GM19025 (cell line): ENCODE measurements around the gene PI4KB.

Experiments
- ATAC-seq: cut with Tn5 transposase; IDR thresholded peaks from one replicate; pipeline ENCODE4 v1.9.1; 2021; ENCODE audit warnings: mild to moderate bottlenecking, low read depth, moderate library complexity; ENCODE audit not compliant: unreplicated experiment

PI4KB gene

DNA sequence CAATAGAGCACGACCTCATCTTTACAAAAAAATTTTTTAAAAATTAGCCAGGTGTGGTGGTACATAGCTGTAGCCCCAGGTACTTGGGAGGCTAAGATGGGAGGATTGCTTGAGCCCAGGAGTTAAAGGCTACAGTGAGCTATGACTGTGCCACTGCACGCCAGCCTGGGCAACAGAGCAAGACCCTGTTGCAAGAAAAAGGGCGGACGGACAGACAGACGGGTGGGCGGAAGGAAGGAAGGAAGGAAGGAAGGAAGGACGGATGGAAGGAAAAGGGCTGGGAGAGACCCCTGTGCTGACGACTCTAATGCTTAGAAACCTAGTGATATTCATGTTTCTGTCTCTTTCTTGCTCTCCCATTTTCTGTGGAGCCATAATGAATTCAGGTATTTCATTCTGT is 14.4 kb downstream of the PI4KB start:
- no peak for ATAC-seq

DNA sequence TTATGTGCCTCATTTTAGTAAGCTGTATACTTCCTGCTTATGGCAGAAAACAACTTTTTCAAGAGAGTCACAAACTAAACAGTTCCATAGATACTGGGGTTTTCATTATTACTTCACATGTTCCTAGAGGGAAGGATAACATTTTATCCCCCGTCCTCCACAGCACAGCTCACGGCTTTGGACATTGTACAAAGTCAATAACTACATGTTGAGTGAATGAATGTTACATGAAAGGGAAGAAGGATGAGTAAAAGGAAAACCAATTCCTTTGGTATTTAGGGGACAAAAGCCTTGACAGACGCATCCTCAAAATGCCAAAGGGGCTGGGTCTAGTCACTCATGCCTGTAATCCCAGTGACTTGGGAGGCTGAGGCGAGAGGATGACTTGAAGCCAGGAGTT is 14.8 kb downstream of the PI4KB start:
- no peak for ATAC-seq

DNA sequence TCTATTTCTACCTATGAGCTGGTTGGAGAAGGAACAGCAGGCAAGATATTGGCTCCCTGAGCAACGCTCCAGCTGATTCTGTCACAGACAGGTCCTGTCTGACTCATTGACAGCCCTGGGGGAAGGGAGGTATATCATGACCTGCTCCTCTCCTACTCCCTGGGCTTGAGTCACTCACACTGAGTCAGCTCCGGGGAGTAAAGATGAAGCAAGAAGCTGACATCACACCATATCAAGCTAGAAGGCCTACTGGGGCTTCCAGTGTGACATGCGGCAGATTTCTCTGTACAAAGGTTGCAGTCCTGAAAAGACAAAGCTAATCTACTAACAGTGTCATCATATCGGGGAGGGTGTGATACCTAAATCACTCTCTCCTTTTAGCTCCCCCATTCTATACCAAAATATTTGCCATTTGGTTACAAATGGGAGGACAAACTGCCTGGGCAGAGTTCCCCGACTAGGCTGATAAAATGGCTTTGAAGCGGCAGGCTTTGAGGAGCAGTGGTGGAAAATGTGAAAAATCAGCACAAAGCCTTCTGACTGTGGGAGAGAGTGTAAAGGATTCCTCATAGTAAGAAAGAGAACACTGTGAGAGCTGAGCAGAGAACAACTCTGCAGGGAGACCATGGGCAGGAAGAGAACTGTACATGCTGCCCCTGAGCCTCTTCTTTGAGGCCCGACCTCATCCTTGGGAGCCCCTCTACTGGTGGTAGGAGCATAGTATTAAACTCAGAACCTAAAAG is 15.5 kb downstream of the PI4KB start:
- no peak for ATAC-seq

DNA sequence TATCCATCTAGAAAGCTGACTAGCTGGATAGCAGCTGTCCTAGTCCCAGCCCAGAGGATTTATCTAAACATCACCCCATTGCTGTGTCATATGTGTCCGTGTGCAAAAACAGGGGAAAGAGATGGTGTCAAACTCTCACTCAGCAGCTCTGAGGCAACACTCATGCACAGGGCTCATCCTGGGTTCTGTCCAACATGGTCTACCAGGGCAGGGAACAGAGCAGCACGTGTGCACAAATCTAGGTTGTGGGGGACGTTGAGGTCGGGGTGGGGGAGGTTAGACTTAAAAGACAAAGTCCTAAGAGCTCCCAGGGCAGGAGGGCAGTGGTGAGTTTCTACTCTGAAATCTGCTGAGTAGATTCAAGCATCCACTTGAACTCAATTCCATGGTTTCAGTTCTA is 16.2 kb downstream of the PI4KB start:
- no peak for ATAC-seq

DNA sequence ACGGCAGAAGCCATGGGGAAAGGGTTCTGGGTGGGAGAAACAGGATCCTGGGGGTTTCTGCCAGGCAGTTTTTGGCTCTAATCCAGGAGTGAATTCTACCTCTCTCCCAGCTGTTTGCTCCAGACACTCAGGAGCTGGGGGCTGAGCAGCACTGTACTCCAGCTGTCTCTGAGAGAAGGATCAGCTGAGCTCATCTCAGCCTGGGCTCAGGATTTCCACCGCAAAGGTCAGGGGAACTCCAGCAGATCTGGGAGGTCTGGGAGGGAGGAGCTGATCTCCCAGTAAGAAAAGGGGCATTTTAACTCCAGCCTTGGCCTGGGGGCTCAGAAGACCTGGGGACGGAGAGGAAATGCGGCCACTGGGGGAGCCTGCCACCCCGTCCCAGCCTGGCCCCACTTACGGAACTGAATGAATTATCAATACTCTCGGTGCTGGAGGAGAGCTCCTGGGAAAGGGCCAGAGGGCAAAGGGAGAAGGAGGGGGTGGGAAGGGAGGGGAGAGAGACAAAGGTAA is 17.3 kb downstream of the PI4KB start:
- ATAC-seq, result no peak

DNA sequence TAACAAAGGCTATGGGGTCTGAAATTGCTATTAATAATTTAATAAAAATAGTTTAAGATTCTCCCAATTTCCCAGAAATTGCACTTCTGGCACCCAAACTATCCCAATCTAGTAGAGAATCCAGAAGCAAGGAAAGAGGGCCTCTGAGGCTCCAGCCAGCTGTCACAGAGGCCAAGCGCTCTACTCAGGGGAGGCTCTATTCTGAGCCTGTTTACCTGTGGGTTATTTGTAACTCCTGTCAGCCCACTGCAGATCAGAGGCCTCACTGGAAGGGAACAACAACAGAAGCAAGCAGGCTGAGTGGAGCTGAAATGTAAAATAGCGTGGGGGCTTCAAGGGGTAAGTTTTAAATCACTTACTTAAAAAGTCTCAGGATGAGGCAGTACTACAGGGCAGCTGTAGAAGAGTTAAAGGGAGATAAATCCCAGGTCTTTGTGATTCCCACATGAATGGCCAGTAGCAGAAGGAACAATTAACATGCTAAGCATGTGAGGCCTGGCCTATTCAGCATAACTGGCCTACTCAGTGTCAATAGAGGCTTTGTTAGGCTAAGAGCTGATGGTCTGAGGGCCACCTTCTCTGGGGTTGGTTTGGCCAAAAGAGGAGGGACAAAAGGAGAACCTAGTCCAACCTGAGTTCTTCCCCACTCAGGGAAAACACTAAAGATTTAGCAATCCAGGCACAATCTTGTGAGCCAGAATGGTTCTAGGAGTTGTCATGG is 32.3 kb downstream of the PI4KB start:
- ATAC-seq, result no peak

DNA sequence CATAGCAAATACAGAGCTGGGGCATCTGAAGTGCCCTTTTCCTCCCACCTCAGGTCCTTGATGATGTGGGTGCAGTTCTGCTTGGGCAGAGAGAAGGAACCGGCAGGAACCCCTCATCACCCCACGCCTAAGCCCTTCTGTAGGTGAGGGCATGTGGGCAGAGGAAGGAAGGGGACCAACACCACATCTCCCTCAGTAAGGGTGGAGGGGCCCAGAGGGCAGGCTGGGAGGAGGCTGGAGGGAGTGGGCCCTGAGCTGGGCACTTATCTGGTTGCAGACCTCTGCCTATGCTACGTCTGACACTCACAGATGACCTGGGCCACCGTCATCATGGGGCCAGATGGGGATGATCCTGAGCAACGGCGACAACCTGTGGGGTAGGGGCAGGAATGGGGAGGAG is 34.1 kb downstream of the PI4KB start:
- no peak for ATAC-seq

DNA sequence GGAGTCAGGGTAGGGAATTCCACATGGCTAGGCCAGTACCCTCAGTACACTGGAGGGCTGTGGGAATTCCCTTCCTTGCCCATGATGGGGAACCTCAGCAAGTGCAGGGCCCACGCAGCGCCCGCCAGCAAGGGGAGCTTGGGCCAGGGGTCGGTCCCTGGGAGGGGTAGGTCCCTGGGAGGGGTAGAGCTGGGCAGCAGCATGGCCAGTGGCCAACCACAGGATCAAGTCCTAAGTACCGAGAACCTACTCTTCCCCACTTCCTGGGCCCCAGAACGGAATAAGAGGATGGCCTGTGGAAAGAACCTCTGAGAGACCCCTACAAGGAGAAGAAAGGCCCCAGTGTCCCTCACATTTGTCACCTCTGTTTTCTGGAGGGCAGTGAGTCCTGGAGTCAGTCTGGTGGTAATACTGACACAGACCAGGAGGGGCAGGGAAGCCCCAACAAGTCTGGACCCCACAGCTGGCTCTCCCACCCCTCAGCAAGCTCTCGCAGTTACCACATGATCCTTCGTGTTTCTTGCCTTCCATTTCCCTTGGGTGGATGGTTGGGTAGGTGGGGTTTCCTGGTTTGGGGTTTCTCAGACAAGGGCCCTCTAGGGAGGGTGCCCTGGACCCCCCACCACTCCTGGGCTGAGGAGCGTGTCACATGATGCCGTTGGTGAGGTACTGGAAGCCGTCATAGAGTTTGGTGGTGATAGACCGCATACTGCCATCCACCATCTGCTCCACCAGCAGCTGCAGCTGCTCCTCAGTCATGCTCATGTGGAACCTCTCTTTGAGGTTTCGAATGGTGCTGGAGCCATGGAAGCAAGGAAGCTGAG is 34.8 kb downstream of the PI4KB start:
- no peak for ATAC-seq

DNA sequence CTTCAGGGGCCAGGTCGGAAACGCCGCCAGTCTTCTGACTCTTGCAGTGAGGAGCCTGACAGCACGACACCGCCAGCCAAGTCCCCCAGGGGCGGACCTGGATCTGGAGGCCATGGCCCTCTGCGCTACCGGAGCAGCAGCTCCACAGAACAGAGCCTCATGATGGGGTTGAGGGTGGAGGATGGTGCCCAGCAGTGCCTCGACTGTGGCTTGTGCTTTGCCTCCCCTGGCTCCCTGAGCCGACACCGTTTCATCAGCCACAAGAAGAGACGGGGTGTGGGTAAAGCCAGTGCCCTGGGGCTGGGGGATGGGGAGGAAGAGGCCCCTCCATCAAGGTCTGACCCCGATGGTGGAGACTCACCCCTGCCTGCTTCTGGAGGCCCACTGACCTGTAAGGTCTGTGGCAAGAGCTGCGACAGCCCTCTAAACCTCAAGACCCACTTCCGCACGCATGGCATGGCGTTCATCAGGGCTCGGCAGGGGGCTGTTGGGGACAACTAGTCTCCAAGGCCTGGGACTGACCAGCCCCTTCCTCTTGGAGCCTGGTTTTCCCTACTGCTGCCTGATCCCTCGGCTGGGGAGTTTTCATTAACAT is 36.4 kb downstream of the PI4KB start:
- ATAC-seq, result no peak

DNA sequence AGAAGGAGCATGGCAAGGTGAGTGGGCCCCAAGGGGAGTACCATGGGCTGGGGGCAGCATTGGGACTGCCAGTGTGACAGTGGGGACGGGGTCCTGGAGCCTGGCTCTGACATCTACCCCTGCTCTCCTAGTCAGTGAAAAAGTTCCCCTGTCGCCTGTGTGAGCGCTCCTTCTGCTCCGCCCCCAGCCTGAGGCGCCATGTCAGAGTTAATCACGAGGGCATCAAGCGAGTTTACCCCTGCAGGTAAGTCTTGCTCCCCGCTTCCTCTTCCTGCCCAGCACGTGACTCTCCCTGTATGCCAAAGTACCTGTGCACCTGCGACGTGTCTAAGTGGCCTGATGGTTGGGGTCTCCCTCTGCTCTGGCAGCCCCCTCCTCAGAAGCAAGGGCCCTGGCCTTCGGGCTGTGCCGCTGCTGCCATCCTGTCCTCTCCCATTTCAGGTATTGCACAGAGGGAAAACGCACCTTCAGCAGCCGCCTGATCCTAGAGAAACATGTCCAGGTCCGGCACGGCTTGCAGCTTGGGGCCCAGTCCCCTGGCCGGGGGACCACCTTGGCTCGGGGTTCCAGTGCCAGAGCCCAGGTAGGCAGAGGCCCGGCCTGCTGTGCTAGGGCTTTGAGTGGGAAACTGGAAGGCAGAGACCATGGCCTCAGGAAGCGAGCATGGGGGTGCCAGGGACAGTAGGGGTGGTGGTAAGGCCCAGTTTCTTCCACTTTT is 37.1 kb downstream of the PI4KB start:
- ATAC-seq, result no peak

DNA sequence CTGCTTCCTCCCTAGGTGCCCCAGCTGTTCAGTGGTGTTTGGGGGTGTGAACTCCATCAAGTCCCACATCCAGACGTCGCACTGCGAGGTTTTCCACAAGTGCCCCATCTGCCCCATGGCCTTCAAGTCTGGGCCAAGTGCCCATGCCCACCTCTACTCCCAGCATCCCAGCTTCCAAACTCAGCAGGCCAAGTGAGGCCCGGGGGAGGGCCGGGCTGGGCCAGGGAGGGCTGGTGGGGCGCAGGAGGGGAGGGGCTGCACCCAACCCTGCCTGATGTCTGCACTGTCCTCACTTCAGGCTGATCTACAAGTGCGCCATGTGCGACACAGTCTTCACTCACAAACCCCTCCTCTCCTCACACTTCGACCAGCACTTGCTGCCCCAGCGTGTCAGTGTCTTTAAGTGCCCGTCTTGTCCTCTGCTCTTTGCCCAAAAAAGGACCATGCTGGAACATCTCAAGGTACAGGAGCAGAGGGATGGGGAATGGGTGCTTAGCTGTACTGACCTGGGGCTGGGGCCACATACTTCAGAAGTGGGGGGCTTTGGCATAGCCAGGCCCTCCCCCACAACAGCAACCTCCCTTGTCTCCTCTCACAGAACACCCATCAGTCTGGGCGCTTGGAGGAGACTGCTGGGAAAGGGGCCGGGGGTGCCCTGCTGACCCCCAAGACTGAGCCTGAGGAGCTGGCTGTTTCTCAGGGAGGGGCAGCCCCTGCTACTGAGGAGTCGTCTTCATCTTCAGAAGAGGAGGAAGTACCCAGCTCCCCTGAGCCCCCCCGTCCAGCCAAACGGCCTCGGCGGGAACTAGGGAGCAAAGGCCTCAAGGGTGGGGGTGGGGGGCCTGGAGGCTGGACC is 37.9 kb downstream of the PI4KB start:
- no peak for ATAC-seq

DNA sequence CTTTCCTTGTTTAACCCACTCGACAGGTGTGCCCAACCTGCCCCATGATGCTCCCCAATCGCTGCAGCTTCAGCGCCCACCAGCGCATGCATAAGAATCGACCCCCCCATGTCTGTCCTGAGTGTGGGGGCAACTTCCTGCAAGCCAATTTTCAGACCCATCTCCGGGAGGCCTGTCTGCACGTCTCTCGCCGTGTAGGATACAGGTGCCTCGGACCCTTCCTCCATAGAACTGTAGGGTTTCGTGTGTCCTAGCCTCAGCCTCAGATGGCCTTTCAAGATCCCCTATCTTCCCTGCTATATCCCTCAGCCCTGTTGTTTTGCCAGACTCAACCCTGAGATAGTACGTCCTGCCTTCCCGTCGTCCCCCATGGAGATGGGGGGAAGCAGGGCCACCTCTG is 38.7 kb downstream of the PI4KB start:
- ATAC-seq, result no peak

DNA sequence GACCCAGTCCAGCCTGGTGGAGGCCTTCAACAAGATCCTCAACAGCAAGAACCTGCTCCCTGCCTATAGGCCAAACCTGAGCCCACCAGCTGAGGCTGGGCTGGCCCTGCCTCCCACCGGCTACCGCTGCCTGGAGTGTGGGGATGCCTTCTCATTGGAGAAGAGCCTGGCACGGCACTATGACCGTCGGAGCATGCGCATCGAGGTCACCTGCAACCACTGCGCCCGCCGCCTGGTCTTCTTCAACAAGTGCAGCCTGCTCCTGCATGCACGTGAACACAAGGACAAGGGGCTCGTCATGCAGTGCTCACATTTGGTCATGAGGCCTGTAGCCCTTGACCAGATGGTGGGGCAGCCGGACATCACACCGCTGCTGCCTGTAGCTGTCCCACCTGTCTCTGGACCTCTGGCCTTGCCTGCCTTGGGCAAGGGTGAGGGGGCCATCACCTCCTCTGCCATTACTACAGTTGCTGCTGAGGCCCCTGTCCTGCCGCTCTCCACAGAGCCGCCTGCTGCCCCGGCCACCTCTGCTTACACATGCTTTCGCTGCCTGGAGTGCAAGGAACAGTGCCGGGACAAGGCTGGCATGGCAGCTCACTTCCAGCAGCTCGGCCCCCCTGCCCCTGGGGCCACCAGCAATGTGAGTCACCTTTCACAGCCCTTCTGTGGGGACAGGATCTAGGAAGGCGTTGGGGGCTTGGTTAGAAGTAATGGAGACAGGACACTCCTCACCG is 39.3 kb downstream of the PI4KB start:
- no peak for ATAC-seq

DNA sequence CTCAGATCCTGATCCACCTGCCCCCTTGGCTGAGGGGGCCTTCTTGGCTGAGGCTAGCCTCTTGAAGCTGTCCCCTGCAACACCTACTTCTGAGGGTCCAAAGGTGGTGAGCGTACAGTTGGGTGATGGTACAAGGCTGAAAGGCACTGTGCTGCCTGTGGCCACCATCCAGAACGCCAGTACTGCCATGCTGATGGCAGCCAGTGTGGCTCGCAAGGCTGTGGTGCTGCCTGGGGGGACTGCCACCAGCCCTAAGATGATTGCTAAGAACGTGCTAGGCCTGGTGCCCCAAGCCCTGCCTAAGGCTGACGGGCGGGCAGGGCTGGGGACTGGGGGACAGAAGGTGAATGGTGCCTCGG is 39.9 kb downstream of the PI4KB start:
- ATAC-seq, result no peak

DNA sequence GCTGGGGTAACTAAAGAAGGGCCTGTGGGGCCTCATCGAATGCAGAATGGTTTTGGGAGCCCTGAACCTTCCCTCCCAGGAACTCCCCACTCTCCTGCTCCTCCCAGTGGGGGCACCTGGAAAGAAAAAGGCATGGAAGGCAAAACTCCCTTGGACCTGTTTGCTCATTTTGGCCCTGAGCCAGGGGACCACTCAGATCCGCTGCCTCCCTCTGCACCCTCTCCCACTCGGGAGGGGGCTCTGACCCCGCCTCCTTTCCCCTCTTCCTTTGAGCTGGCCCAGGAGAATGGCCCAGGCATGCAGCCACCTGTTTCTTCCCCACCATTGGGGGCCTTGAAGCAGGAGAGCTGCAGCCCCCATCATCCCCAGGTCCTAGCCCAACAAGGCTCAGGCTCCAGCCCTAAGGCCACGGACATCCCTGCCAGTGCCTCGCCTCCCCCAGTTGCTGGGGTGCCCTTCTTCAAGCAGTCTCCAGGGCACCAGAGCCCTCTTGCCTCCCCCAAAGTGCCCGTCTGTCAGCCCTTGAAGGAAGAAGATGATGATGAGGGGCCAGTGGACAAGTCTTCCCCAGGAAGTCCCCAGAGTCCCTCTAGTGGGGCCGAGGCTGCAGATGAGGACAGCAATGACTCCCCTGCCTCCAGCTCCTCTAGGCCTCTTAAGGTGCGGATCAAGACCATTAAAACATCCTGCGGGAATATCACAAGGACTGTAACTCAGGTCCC is 40.4 kb downstream of the PI4KB start:
- ATAC-seq, result no peak

DNA sequence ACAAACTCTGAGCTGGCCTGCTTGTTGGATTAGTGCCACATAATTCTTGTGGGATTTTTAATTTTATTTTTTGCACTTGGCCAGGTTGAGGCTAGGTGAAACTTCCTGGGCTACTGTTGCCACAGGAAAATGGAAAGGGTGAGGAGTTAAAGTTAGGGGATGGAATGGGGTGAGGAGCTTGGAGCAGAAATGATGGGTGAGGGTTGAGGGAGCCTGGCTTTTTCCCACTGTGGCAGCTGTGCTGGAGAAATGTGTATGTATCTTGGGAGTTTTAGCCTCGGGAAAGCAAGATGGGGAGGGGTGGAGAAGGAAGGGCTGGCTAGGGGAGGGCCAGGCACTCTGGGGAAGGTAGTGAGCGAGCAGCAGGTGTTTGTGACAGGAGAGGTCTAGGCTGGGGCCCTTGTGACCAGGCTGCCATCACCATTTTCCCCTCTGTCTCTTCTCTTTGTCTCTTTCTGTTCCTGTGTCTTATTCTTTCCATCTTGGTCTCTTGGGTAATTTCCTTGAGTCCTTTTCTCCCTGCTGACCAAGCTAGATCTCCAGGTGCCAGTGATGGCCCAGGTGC is 43.1 kb downstream of the PI4KB start:
- no peak for ATAC-seq

DNA sequence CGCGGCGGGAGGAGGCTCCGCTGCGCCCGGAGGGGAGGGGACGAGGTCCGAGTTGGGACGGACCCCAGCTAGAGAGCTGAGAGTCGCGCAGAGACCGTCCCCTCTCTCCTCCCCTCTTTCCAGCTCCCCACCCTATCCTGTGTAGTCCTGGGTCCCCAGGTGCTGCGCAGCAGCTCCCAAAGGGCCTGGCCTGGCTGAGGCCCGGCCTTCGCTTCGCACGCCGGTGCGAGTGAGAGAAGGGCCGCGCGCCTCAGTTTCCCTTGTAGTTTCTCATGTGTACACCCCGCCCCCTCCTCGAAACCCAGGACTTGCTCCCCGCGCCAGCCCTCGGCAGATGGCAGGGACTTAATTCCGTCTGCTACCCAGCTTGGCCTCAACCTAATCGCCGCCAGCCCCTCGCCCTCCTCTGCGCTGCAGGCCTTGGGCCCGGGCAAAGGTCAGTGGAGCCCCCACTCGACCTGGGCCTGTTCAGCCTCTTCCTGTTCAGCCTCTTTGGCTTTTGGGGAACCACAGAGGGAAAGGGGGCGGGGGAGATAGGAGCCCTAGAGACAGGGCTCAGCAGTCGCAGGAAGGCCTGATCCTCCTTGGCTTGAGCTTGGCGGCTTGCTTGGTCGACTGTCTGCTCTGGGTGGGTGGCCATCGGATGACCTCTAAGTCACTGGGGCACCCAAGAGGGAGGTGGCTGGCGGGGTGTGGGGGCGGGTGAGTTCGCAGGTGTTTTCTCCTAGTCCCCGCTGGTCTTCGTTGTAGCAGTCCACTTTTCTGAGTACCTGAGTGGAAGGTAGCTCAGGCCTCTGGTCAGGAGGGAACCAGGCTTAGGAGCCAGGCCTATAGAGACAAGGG is 44.1 kb downstream of the PI4KB start:
- no peak for ATAC-seq
